Measurements from ENCODE around the gene CCNK. TPM values are rescaled to one million over a fixed set of nuclear protein-coding genes. Genes with fewer than 3 reads are reported as not detected.
A peak's percentile ranks its signal among the peaks of the same experiment; 100 is the strongest.

CCNK gene
- total and polyA plus RNA-seq, 2 of the 13 experiments (the other 11 are each of a cell fraction or from before 2014, with no cell fraction given) = 4.9 to 9.7 TPM

GRCh38 chr14:99479906-99480869 lies 1.0 kb upstream of the CCNK start, which contains the start of gene SETD3 (continued):
- TF ChIP-seq BCLAF1 (IDR thresholded peaks at IDR 0.05) (no peak), ZBTB3 (CRISPR knock-in tag; IDR thresholded peaks at IDR 0.05; ENCODE audit: borderline replicate concordance, low read depth) (no peak), KMT2A (CRISPR knock-in tag; IDR thresholded peaks at IDR 0.05) (peak; percentile 85), ZBTB8A (CRISPR knock-in tag; IDR thresholded peaks at IDR 0.05; ENCODE audit: borderline replicate concordance, low read depth) (no peak), ZNF235 (CRISPR knock-in tag; IDR thresholded peaks at IDR 0.05; ENCODE audit: borderline replicate concordance) (0 out of 2 replicates have a peak, but pooled peaks have one; percentile 21), TAF1 (CRISPR knock-in tag; IDR thresholded peaks at IDR 0.05) (peak; percentile 17; the same call in 1 of the 2 replicates), ZSCAN25 (CRISPR knock-in tag; IDR thresholded peaks at IDR 0.05) (peak; percentile 44; the same call in 1 of the 2 replicates), ZNF142 (CRISPR knock-in tag; IDR thresholded peaks at IDR 0.05) (no peak), XRCC5 (optimal IDR thresholded peaks at IDR 0.05; ENCODE audit: low read length) (peak; percentile 32), ZNF878 (CRISPR knock-in tag; IDR thresholded peaks at IDR 0.05) (no peak), KDM5B (CRISPR knock-in tag; IDR thresholded peaks at IDR 0.05; ENCODE audit: borderline replicate concordance) (0 out of 2 replicates have a peak, but pooled peaks have one; percentile 11), YEATS4 (CRISPR knock-in tag; IDR thresholded peaks at IDR 0.05; ENCODE audit: borderline replicate concordance) (peak; percentile 39; the same call in 1 of the 2 replicates), MED13 (CRISPR knock-in tag; IDR thresholded peaks at IDR 0.05) (0 out of 2 replicates have a peak, but pooled peaks have one; percentile 18), KLF6 (CRISPR knock-in tag; IDR thresholded peaks at IDR 0.05) (0 out of 2 replicates have a peak, but pooled peaks have one; percentile 24), POLR2AphosphoS5 (IDR thresholded peaks at IDR 0.05; ENCODE audit: low read depth, low read length) (0 out of 2 replicates have a peak, but pooled peaks have one; percentile 24), ZNF777 (CRISPR knock-in tag; IDR thresholded peaks at IDR 0.05) (peak; percentile 39; the same call in 1 of the 2 replicates)
- TF ChIP-seq, protein P1, sequence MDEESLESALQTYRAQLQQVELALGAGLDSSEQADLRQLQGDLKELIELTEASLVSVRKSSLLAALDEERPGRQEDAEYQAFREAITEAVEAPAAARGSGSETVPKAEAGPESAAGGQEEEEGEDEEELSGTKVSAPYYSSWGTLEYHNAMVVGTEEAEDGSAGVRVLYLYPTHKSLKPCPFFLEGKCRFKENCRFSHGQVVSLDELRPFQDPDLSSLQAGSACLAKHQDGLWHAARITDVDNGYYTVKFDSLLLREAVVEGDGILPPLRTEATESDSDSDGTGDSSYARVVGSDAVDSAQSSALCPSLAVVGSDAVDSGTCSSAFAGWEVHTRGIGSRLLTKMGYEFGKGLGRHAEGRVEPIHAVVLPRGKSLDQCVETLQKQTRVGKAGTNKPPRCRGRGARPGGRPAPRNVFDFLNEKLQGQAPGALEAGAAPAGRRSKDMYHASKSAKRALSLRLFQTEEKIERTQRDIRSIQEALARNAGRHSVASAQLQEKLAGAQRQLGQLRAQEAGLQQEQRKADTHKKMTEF (CRISPR knock-in tag; IDR thresholded peaks at IDR 0.05) = 0 out of 2 replicates have a peak, but pooled peaks have one; percentile 3

All from HepG2 (cell line).